WERI-Rb-1 (cell line): ENCODE results near the gene NEURL4.

Experiments used
- DNase-seq: peaks from one replicate; pipeline ENCODE4 v3.0.0-alpha.2; 2020
- H3K27ac ChIP-seq: fragments of 250-450 bp; sonication (Bioruptor Pico); 2 replicates; pipeline ENCODE4 v1.5.1; 2020; ENCODE audit warnings: mild to moderate bottlenecking, moderate library complexity
- H3K27me3 ChIP-seq: fragments of 250-450 bp; sonication (Bioruptor Pico); 2 replicates; pipeline ENCODE4 v1.5.1; 2021; ENCODE audit warnings: mild to moderate bottlenecking, low read depth, moderate library complexity; ENCODE audit not compliant: insufficient read depth, severe bottlenecking
- H3K36me3 ChIP-seq: fragments of 250-450 bp; sonication (Bioruptor Pico); 2 replicates; pipeline ENCODE4 v1.5.1; 2020; ENCODE audit warnings: mild to moderate bottlenecking, moderate library complexity
- H3K4me3 ChIP-seq: 2 replicates; pipeline ENCODE4 v1.5.1; 2011; ENCODE audit warnings: low read depth, mild to moderate bottlenecking, control low read depth, low read length
- H3K9me3 ChIP-seq: fragments of 250-450 bp; sonication (Bioruptor Pico); 2 replicates; pipeline ENCODE4 v1.5.1; 2021; ENCODE audit warnings: mild to moderate bottlenecking, moderate library complexity; ENCODE audit not compliant: severe bottlenecking
- TF ChIP-seq, protein P1 (sequence below): IDR thresholded peaks from 2 replicates; pipeline ENCODE4 v1.5.1; 2011; ENCODE audit warnings: low read depth, mild to moderate bottlenecking, control low read depth, inconsistent platforms, low read length

NEURL4 gene

DNA sequence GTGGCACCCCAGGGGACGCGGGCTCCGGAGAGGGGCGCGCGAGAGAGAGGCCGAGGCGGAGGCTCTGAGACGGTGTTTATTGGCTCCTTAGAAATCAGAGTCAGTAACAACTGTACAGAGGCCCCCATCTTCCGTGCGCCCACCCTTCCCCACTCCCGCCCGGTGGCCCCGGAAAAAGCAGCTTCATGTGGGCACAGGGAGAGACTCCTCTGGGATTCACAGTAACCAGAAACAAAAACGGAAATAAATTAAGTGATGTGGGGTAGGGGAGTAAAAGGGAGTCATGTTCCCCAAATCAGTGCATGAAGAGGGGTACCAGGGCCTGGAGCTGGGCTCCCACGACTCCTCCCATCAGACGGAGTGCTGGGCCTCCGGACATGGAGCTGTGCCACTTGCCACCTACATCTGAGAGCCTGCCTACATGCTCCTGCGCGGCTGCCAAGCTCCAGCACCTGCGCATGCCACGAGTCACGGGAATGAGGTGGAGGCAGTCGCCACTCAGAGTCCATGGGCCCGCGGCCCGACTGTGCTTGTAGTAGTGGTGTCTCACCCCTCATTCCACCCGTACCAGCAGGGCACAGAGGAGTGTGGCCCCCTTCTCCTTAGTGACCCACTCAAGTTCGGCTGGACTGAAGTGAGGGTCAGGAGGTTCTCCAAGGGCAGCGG is 13.4 kb downstream of the NEURL4 start:
- Histone ChIP-seq H3K27me3 (no peaks in the 10 kb centered on the region), H3K36me3 (peaks cover 77% of the 10 kb centered on the region), H3K9me3 (no peaks in the 10 kb centered on the region), H3K4me3 (peak overlapping the region; percentile 86), H3K27ac (peak overlapping the region; percentile 86)
- TF ChIP-seq, protein P1, sequence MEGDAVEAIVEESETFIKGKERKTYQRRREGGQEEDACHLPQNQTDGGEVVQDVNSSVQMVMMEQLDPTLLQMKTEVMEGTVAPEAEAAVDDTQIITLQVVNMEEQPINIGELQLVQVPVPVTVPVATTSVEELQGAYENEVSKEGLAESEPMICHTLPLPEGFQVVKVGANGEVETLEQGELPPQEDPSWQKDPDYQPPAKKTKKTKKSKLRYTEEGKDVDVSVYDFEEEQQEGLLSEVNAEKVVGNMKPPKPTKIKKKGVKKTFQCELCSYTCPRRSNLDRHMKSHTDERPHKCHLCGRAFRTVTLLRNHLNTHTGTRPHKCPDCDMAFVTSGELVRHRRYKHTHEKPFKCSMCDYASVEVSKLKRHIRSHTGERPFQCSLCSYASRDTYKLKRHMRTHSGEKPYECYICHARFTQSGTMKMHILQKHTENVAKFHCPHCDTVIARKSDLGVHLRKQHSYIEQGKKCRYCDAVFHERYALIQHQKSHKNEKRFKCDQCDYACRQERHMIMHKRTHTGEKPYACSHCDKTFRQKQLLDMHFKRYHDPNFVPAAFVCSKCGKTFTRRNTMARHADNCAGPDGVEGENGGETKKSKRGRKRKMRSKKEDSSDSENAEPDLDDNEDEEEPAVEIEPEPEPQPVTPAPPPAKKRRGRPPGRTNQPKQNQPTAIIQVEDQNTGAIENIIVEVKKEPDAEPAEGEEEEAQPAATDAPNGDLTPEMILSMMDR: no peak
- DNase-seq: no peak

DNA sequence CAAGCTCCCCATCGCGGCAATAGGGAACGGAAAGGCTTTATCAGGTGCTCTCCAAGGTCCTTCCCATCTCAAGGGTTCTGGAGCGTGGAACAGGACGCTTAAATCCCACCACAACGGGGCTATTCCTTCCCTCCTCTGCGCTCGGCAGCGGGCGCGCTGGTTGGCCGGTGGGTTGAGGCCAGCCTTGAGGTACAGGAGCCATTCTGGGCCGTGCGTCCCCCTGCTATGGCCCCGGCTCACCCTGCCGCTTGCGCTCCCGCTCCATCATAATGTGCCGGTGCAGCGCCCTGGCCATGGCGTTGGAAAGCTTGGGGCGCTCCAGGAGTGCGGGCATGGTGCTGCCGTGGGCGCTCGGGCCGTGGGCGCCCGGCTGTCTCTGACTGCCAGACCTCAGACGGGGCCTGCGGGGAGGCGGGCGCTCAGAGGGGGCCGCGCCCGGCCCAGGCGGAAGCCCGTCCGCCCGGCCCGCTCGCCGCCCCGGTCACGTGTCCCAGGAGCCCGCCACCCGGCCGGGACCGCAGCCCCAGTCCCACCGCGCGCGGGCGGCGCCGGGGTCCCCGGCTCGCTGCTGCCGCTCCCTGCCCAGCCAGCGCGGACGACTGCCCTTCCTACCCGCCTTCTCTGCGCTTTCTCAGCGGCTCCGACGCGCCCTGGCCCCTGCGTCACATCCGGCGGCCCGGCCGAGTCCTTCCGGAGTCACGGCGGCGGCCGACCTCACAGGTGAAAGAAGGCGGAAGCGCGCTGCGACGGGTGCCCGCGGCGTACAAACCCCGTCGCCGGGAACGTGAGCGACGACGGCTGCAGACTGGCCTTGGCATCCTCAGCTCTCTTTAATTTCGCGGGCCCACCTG is 14.2 kb downstream of the NEURL4 start, which contains the start of gene GPS2:
TSS of gene GPS2 (minus strand) at position 642 of the 851 bp plus-strand sequence. CDS start at position 334, 308 bp downstream.
- Histone ChIP-seq H3K9me3 (no peaks in the 10 kb centered on the region), H3K36me3 (peaks cover 77% of the 10 kb centered on the region), H3K4me3 (peak within 1 kb of the TSS; percentile 86), H3K27me3 (no peaks in the 10 kb centered on the region), H3K27ac (peak within 1 kb of the TSS; percentile 86)
- DNase-seq: peak; percentile 90
- TF ChIP-seq, protein P1: no peak

DNA sequence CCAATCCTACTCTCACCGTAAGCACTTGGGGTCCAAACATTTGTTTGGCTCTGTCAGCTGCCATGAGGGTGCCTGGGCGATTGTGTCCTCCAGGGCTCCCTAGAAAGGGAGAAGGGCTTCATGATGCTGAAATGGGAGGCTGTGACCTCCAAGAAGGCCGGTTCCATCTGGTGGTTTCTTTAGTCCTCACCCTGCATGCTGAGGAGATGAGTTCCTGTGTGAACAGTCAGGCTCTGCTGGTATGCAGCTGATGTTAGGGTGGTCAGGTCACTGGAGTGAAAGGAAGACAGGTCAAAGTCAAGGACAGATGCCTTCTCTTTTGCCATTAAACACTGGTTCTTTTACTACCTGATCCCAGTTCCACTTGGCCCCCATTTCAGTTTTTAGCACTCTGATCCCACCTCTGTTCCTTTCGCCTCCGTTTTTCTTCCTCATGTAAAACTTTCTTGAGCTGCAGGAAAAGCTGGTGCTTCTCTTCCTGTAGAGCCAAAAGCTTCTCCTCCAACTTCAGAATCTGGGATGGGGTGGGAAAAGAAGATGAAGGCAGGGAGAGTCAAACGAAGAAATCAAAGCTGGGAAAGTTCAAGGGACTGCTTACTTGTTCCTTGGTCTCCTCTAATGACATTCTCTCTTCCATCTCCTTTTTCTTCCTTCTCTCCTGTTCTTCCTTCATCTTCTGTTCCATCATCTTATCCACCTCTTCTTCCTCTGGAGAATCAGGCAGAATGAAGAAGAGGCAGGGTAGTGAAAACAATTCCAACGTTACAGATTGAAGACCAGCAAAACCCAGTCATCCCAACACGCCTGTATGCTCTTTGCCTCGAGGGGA is 15.0 kb downstream of the NEURL4 start:
- TF ChIP-seq, protein P1: no peak
- Histone ChIP-seq H3K27ac (peak overlapping the region; percentile 86), H3K4me3 (peak overlapping the region; percentile 86), H3K36me3 (peaks cover 85% of the 10 kb centered on the region), H3K27me3 (no peaks in the 10 kb centered on the region), H3K9me3 (no peaks in the 10 kb centered on the region)
- no peak for DNase-seq

DNA sequence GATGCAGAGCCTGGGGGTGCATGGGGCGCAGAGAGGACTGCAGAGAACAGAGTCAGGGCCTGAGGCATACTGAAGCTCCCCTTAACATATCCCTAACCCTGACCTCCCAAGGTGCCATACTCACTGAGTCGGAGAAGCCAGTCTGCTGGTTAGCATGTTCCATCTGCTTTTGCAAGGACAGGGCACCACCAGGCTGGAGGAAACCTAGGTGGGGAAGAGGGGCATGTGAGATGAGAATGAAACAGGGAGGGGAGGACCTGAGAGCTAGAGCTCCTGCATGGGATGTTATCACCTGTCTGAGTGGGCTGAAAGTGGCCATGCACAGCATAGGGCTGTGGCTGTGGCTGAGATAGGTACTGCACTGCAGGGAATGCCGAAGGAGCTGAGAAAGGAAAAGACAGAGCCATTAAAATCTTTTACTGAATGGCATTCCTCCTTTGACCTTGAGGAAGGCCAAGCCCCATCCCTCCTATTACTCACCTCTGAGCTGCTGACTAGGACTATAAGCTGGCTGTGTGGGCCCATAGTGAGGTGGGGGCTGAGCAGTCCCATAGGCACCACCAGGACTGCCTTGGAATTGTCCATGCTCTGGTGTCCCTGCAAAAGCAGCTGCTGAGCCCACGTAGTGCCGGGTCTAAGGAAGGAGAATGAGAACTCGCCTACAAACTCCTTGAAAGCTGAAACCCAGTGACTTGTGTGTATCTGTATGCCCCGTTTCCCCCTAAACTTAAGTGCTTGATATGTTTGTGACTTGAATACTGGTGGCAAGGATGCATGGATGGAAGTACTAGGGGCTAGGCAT is 15.8 kb downstream of the NEURL4 start:
- Histone ChIP-seq H3K4me3 (no peak overlapping the region), H3K9me3 (no peaks in the 10 kb centered on the region), H3K27ac (no peak overlapping the region; the same call in 1 of the 2 replicates), H3K36me3 (peaks cover 82% of the 10 kb centered on the region), H3K27me3 (no peaks in the 10 kb centered on the region)
- no peak for DNase-seq
- TF ChIP-seq, protein P1: peak; percentile 16; the same call in 1 of the 2 replicates
